Activated CD4-positive, alpha-beta T cell treated with anti-CD3 and anti-CD28 coated beads, Interleukin-2, amount 50 U/mL, for 16 hours (primary cell): ENCODE measurements around the gene THSD7B.
"Not testable (repeated sequence)": the region's sequence is repeated elsewhere in the genome, so short reads cannot be mapped to it uniquely, and the experiment has no call there.

ENCODE experiments used
- DNase-seq: peaks from one replicate; pipeline ENCODE4 v3.0.0-alpha.2; 2020

Gene THSD7B

DNA sequence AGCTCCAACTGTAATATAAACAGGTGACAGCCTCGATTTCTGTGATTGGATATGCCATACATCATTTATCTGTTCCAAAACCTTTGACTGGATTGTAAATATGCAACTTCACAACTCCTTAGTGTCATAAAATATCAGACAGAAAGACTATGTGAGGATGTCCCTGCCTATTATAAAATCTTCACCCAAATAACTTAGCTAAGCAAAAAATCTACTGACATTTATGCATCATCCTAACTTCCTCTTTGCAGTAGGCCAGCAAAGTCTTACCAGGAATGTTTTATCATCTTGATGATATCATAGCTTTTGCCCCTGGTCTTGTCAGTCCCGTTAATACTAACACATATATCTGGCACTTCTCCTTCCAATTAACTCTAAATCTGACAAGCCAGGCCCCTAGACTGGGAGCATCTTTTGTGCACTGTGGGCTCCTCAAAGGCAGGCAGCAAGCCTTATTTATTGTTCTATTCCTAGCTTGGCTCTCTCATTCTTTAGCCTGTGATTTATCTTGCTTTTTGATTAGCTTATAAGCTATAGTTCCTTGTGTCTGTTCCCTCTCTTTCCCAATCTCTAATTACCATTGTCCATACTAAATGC is 842.5 kb downstream of the THSD7B start:
- no peak for DNase-seq

- no peak for DNase-seq
Measured at GRCh38 chr2:137638932-137639331, 873.6 kb downstream of the THSD7B start.

- DNase-seq, result no peak
Measured at GRCh38 chr2:137644731-137645130, 879.4 kb downstream of the THSD7B start.

GRCh38 chr2:137654046-137654445 is 888.7 kb downstream of the THSD7B start:
- DNase-seq, result no peak

DNA sequence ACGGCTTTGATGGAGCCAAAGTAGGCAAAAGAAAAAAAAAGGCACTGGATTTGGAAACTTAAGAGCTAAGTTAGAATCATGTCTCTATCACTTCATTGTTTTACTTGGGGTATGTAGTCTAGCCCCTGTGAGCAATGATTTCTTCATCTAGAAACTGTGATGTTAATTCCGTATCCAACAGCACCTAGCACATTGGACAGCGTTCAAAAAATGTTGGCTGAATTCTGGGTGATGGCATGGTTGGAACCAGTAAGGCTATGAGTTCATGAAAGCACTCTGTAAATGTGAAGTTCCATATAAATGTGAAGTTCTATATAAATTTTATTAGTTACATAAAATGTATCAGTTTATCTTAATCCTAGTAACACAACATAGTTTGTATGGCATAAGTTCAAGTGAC is 890.5 kb downstream of the THSD7B start:
- no peak for DNase-seq

DNA sequence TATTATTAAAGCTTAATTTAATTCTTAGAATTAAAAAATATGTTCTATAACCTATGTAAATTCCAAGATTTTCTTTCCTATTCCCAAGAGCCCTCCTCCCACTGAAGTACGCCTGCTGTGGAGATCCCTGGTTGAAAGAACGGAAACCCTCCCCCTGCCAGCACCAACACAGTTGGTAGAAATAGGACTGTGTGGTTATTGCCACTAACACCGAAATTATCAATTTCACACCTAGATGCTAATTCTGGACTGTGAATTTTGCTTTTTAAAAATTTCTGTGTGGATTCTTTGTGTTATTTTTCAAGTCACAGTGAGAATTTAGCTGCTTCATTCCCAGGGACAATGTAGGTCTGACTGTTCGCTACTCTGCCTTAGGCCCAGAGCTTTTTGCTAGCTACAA is 893.1 kb downstream of the THSD7B start:
- DNase-seq, result no peak

DNA sequence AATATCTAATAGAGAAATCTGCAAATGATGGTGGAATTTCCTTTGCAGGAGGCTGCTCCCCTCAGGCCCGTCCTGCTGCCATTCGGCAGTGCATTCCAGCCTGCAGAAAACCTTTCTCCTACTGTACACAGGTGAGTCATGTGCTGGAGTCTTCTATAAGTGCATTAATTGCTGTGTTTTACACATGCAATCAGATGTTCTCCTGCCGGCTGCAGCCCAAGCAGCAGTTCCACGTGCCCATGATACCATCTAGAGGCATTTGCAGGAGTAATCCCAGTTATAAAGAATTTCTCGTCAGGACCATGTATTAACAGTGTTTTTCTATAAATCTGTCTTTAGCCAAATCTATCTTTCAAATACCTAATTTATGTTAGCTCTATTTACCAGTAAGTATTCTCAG is 894.3 kb downstream of the THSD7B start:
- no peak for DNase-seq

DNA sequence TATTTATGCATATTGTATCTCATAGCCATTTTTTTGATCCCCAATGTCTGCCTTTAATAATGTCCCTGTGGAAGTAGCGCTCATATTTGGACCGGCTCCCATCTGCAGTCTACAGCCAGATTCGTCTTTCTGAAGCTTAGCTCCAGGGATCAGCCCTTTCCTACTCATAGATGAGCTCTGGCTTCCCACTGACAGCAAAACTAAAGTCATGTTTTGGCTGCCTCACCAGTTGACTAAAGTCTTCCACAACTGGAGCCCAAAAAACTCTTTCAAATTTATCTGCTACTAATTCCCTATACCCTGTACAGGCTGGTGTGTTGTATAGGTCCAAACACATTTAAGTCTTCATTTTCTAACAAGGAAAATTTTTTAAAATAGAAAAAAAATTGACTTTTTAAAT is 904.8 kb downstream of the THSD7B start:
- no peak for DNase-seq

- no peak for DNase-seq
Measured at GRCh38 chr2:137672989-137673552, 907.7 kb downstream of the THSD7B start.

GRCh38 chr2:137674991-137675390 is 909.6 kb downstream of the THSD7B start:
- DNase-seq, result no peak

- no peak for DNase-seq
Measured at GRCh38 chr2:137675584-137676327, 910.4 kb downstream of the THSD7B start.

DNA sequence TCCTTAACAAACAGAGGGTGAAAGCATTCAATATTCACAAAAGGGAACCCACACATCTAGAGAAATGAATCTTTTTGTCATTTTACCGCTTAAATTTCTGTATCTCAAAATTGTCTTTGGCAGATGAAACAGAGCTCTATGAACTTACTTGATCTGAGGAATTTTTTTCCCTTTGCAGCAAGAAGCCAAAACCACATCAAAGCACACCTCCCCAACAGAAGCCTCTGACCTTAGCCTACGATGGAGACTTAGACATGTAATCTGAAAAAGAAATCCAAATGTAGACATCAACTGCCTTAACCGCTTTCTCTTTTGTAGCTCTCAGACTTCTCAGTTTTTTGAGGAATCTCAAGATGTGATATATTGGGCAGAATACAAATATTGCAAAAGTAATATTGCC is 911.0 kb downstream of the THSD7B start:
- DNase-seq, result no peak

- DNase-seq, result no peak
Measured at GRCh38 chr2:137677466-137677865, 912.1 kb downstream of the THSD7B start.

- no peak for DNase-seq
Measured at GRCh38 chr2:137689549-137689948, 924.2 kb downstream of the THSD7B start.

GRCh38 chr2:137693534-137693933 is 928.2 kb downstream of the THSD7B start:
- peak; percentile 9 for DNase-seq

GRCh38 chr2:137696916-137697315 is 931.6 kb downstream of the THSD7B start:
- no peak for DNase-seq

GRCh38 chr2:137700250-137700649 is 934.9 kb downstream of the THSD7B start:
- DNase-seq, result not testable (repeated sequence)

DNA sequence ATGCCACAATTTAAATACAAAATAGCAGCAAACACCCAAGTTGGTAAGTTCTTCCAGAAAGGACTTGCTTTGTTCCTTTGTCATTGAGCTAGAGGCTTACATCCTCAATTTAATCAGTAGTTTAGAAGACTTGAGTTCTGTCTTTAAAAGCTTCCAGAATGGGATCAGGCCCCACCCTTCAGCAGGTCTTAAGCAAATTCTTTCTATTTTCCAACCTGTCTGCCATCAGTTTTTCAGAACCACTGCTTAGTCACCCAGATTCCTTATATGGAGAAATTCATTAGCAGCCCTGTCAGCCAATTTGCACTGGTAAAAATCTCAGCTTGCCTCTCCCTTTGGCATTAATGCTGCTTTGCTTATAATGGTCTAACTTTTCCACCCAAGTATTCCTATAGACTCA is 935.3 kb downstream of the THSD7B start:
- DNase-seq, result no peak

DNA sequence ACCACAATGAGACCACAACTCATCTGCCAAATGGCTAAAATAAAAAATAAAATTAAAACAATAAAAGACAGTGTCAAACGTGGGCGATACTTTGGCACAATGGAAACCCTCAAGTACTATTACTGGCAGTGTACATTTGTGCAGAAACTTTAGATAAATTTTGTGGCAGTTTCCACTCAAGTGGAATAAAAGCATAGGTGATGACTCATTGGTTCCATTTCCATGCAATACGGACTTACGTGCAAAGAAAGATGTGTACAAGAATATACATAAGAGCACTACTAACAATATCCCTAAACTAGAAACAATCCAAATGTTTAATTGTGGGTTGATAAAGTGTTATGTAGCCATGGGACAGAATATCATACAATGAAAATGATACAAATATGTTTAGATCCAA is 940.0 kb downstream of the THSD7B start:
- DNase-seq, result no peak

- no peak for DNase-seq
Measured at GRCh38 chr2:137706786-137707613, 941.7 kb downstream of the THSD7B start.

- no peak for DNase-seq
Measured at GRCh38 chr2:137708311-137708710, 943.0 kb downstream of the THSD7B start.

GRCh38 chr2:137715731-137716191 is 950.4 kb downstream of the THSD7B start:
- DNase-seq, result no peak

DNA sequence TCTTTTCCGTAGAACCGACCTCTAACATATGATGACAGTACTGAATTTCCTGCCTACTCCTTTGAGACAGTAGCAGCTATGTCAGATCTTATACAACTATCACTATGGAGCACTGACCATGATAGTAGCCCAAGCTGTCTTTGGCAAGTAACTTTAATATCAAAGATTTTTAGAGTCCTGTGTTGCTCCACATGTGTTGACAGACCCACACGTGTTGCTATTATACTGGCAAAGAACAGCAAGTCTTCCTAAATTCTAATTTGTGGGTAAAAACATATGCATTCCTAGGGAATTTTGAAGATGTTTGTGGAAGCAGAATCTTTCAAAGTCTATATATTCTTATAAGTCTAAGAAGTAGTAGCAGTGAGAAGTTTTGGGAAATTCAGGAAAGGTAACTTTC is 953.4 kb downstream of the THSD7B start:
- no peak for DNase-seq

- no peak for DNase-seq
Measured at GRCh38 chr2:137721733-137722132, 956.4 kb downstream of the THSD7B start.
